CD4-positive, alpha-beta T cell (primary cell): ENCODE results near the gene MED9. TPM values are rescaled to one million over a fixed set of nuclear protein-coding genes. Genes with fewer than 3 reads are reported as not detected.

Source experiments
- ATAC-seq: fragments of 200-7000 bp; cut with Tn5 transposase; one replicate; pipeline ENCODE4 v1.10.0; 2022; ENCODE audit warnings: mild to moderate bottlenecking; ENCODE audit not compliant: poor library complexity
- CTCF ChIA-PET: fragments of 350-600 bp; sonication (Branson Sonifier 250); formaldehyde crosslinking; loops from one replicate; lab custom pipeline; 2021; ENCODE audit warnings: antibody characterized with exemption, inconsistent platforms; lab: Charles Lee
- POLR2A ChIA-PET: fragments of 350-600 bp; sonication (Branson Sonifier 250); formaldehyde crosslinking; loops from one replicate; lab custom pipeline; 2021; ENCODE audit warnings: antibody characterized with exemption, inconsistent platforms; lab: Charles Lee
- DNase-seq, 14 experiments: peaks; one replicate each; pipeline ENCODE4 v3.0.0-alpha.2; 2013 to 2020; ENCODE audit warnings: mixed read lengths in 2 of 14
- H3K27ac ChIP-seq, 2 donors: one replicate each; pipeline versions ENCODE4 v1.5.1 to v1.7.0; 2013; ENCODE audit warnings: low read length in 2 of 2, low read depth in 1 of 2, mild to moderate bottlenecking in 1 of 2
- H3K27me3 ChIP-seq, 2 experiments: 1 replicate in 1 of 2; 2 replicates in 1 of 2; pipeline versions ENCODE4 v1.6.1 to v1.7.0; 2013; ENCODE audit warnings: low read length in 2 of 2, control low read depth in 1 of 2, mild to moderate bottlenecking in 1 of 2, moderate library complexity in 1 of 2; ENCODE audit not compliant: insufficient read depth in 2 of 2, control insufficient read depth in 1 of 2
- H3K36me3 ChIP-seq: one replicate; pipeline ENCODE4 v1.6.1; 2013; ENCODE audit warnings: low read length, control low read depth; ENCODE audit not compliant: insufficient read depth
- H3K4me1 ChIP-seq: one replicate; pipeline ENCODE4 v1.6.1; 2013; ENCODE audit warnings: low read length, control low read depth; ENCODE audit not compliant: insufficient read depth
- H3K4me3 ChIP-seq: one replicate; pipeline ENCODE4 v1.5.1; 2013; ENCODE audit warnings: mild to moderate bottlenecking, low read length, moderate library complexity
- H3K9me3 ChIP-seq, 2 experiments: 1 replicate in 1 of 2; 2 replicates in 1 of 2; pipeline versions ENCODE4 v1.6.1 to v1.7.0; 2013; ENCODE audit warnings: low read length in 2 of 2, mild to moderate bottlenecking in 2 of 2, control low read depth in 1 of 2, moderate library complexity in 1 of 2; ENCODE audit not compliant: control insufficient read depth in 1 of 2, insufficient read depth in 1 of 2
- H3K27ac Mint-ChIP-seq: one replicate; pipeline ENCODE4 v1.8.0; 2020; ENCODE audit warnings: mixed read lengths
- H3K27me3 Mint-ChIP-seq: one replicate; pipeline ENCODE4 v1.8.0; 2021; ENCODE audit warnings: mixed read lengths
- H3K36me3 Mint-ChIP-seq: one replicate; pipeline ENCODE4 v1.8.0; 2021; ENCODE audit warnings: low read depth, mixed read lengths
- H3K4me1 Mint-ChIP-seq: one replicate; pipeline ENCODE4 v1.8.0; 2021; ENCODE audit warnings: low read depth, mixed read lengths
- H3K4me3 Mint-ChIP-seq: one replicate; pipeline ENCODE4 v1.8.0; 2020; ENCODE audit warnings: mild to moderate bottlenecking, mixed read lengths
- H3K9me3 Mint-ChIP-seq: one replicate; pipeline ENCODE4 v1.8.0; 2020; ENCODE audit warnings: mixed read lengths
- intact Hi-C, 2 experiments: fragments of 100-400 bp; cut with DNase I in 1 of 2; cut with micrococcal nuclease in 1 of 2; formaldehyde crosslinking; loops; one replicate each; pipeline versions ENCODE4 v1.15.1 to v1.9.0; 2023 to 2025; cut with DNase I, micrococcal nuclease
- total RNA-seq, 174 experiments: library from RNA in 2 of 174; stranded (reverse) in 2 of 174; gene quantifications; one replicate each; pipeline ENCODE4 v1.2.3 and lab custom pipeline; 2021 to 2026
- TF ChIP-seq, protein P1 (sequence below): fragments of 200-600 bp; IDR thresholded peaks from one replicate; pipeline ENCODE4 v1.8.0; 2022; ENCODE audit warnings: antibody characterized with exemption, mild to moderate bottlenecking

Gene MED9
- total RNA-seq, 2 experiments from 2014 or later = 27.0 to 27.9 TPM

DNA sequence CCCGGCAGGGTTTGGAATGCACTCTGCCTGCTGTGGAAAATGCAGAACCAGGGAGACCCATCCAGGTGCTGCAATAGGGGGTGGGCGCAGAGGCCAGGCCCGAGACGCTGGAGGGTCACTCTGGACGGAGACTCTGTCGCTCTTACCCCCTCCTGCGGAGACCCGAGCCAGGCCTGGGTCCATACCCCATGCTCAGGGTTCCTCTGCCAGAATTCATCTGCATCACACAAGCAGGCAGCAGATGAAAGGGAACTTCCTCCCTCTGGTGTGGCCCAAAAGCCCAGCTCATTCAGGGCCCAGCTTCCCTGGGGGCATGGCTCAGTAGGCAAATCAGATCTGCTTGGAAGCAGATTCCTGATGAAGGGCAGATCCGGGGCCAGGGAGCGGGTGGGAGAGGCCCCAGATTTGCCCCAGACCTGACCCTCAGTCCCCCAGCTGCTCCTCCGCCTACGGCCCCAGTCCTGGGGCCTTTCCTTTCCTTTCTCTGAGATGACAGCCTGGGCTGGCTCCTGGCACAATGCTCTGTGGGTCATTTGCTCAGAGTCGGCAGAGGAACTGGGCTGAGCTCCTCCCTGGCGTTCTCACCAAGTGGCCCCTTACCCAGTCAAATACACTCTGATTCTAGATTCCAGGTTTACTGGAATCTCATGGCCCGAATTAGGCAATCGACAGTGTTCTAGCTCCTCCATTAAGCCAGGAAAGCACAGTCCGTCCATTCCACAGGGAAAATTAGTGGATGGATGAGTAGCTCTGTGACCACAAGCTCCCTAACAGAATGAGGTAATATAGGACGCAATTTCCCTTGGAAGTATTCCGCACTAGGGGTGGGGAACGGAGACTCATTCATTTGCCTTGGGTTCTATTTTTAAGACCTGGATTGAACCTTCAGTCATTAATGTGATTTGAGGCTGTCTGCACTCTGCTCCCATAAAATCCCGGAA is 38.5 kb downstream of the MED9 start:
- Mint-ChIP-seq H3K9me3 (no peaks in the 10 kb centered on the region), H3K27me3 (no peaks in the 10 kb centered on the region), H3K4me3 (no peak overlapping the region), H3K27ac (no peak overlapping the region), H3K36me3 (no peaks in the 10 kb centered on the region), H3K4me1 (no peaks in the 10 kb centered on the region)
- CTCF ChIA-PET = no interaction called here
- Histone ChIP-seq H3K27ac (no peak overlapping the region), H3K4me1 (peaks cover 5% of the 10 kb centered on the region), H3K9me3 (no peaks in the 10 kb centered on the region), H3K36me3 (no peaks in the 10 kb centered on the region), H3K4me3 (no peak overlapping the region), H3K27me3 (no peaks in the 10 kb centered on the region)
- ATAC-seq = no peak
- POLR2A ChIA-PET = no interaction called here
- DNase-seq = no peak
- intact Hi-C loops = no loop called here
- TF ChIP-seq, protein P1, sequence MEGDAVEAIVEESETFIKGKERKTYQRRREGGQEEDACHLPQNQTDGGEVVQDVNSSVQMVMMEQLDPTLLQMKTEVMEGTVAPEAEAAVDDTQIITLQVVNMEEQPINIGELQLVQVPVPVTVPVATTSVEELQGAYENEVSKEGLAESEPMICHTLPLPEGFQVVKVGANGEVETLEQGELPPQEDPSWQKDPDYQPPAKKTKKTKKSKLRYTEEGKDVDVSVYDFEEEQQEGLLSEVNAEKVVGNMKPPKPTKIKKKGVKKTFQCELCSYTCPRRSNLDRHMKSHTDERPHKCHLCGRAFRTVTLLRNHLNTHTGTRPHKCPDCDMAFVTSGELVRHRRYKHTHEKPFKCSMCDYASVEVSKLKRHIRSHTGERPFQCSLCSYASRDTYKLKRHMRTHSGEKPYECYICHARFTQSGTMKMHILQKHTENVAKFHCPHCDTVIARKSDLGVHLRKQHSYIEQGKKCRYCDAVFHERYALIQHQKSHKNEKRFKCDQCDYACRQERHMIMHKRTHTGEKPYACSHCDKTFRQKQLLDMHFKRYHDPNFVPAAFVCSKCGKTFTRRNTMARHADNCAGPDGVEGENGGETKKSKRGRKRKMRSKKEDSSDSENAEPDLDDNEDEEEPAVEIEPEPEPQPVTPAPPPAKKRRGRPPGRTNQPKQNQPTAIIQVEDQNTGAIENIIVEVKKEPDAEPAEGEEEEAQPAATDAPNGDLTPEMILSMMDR = no peak

DNA sequence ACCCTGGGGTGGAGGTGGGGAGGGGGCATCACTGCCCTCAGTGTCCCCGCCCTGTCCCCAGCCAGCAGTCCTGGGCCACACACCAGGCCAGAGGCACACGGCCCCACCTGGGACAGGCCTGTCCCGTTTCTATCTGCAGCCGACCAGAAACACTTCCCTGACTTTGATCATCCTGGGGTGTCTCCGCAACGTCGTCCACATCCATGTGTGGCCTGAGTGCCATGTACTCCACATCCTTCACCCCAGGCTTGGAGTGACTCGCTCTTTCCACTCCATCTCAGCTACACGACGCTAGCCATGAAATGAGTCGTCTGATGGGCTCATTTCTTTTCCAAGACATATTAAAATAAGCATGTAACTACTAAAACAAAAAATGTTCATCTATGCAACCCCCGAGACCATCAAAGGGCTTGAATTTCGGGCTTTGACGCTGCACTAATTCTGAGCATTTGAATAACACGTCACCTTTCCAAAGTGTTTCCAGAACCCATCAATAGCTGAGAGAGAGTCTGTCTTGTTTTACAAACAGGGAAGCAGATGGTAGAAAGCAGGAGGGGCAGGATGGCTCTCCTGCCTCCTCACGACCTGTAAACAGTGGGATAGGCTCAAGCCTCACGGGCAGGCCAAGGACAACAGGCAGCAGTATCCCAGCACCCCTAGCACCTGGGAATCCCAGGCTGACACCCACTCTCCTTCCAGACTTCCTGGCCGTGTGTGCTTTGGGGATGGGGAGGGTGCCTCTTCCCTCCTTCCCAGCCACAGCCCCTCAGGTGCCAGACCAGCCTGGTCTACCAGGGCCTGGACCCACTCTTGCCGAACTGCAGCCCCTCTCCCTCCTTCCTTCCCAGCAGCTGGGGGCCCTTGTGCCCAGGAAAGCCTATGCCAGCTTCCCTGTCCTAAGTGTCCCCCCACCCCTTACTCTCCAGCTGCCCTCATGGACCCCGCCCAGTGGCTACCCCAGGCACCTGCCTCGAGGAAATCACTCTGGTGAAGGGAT is 39.4 kb downstream of the MED9 start:
- Mint-ChIP-seq H3K4me3 (no peak overlapping the region), H3K27ac (no peak overlapping the region), H3K4me1 (no peaks in the 10 kb centered on the region), H3K27me3 (no peaks in the 10 kb centered on the region), H3K9me3 (no peaks in the 10 kb centered on the region), H3K36me3 (no peaks in the 10 kb centered on the region)
- ChIA-PET CTCF (no interaction called here), POLR2A (no interaction called here)
- Histone ChIP-seq H3K27ac (no peak overlapping the region), H3K27me3 (no peaks in the 10 kb centered on the region), H3K36me3 (peaks cover 4% of the 10 kb centered on the region), H3K4me3 (no peak overlapping the region), H3K9me3 (no peaks in the 10 kb centered on the region), H3K4me1 (no peaks in the 10 kb centered on the region)
- ATAC-seq (no peak), DNase-seq (no peak)
- TF ChIP-seq, protein P1 = no peak
- intact Hi-C loops = no loop called here

DNA sequence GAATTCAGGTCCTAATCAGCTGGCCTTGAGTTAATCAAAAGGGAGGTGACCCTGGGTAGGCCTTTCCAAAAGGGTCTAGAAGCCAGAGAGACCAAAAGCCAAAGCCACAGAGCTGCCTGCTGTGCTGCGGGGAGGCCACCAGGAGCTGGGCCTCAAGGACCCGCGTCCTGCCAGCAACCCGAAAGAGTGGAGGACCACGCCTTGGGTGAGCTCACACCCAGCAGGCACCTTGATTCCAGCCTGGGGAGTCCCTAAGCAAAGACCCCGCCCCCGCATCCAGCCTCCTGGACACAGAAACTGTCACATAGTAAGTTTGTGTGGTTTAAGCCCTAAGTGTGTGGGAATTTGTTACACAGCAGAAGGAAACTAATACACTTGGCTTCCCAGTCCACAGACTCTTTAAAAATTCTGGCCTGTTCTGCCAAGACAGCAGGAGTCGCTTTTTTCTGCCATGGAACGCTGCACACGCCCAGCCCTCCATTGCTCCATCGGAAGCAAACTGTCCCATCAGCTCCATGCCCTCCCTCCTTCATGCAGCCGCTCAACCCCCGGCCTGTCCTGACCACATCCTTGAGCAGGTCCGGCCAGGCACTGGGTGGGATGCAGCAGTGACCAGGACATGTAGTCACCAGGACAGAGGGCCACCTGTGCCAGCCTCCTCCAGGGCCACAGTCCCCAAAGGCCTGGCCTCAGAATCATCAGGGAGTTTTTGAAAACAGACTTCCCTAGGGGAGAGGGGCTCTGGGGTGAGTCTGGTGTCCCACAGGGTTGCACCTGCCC is 40.3 kb downstream of the MED9 start:
- ChIA-PET POLR2A (no interaction called here), CTCF (no interaction called here)
- Mint-ChIP-seq H3K9me3 (no peaks in the 10 kb centered on the region), H3K4me3 (no peak overlapping the region), H3K27me3 (no peaks in the 10 kb centered on the region), H3K4me1 (no peaks in the 10 kb centered on the region), H3K36me3 (no peaks in the 10 kb centered on the region), H3K27ac (no peak overlapping the region)
- Histone ChIP-seq H3K27ac (no peak overlapping the region), H3K9me3 (no peaks in the 10 kb centered on the region), H3K4me1 (no peaks in the 10 kb centered on the region), H3K4me3 (no peak overlapping the region), H3K27me3 (no peaks in the 10 kb centered on the region), H3K36me3 (peaks cover 4% of the 10 kb centered on the region)
- TF ChIP-seq, protein P1 = no peak
- intact Hi-C loops = no loop called here
- ATAC-seq (no peak), DNase-seq (no peak)
